Measurements from ENCODE around the gene MBNL1.

The MBNL1 gene

GRCh38 chr3:152299249-152299976 lies 30.7 kb downstream of the MBNL1 start:
- DNase-seq: no peak

GRCh38 chr3:152300029-152300731 lies 31.5 kb downstream of the MBNL1 start:
- DNase-seq: no peak

- no peak for DNase-seq
Observed at GRCh38 chr3:152301745-152302181, 33.0 kb downstream of the MBNL1 start.

- no peak for DNase-seq
Observed at GRCh38 chr3:152302521-152303021, 33.8 kb downstream of the MBNL1 start.

GRCh38 chr3:152304160-152304559 lies 35.4 kb downstream of the MBNL1 start:
- DNase-seq: no peak

GRCh38 chr3:152305075-152305474 lies 36.3 kb downstream of the MBNL1 start:
- DNase-seq: no peak

- no peak for DNase-seq
Observed at GRCh38 chr3:152307829-152308474, 39.2 kb downstream of the MBNL1 start.

- DNase-seq: no peak
Observed at GRCh38 chr3:152308475-152308844, 39.7 kb downstream of the MBNL1 start.

- DNase-seq: no peak
Observed at GRCh38 chr3:152309031-152309430, 40.3 kb downstream of the MBNL1 start.

- DNase-seq: no peak
Observed at GRCh38 chr3:152309535-152310307, 41.0 kb downstream of the MBNL1 start.

- no peak for DNase-seq
Observed at GRCh38 chr3:152313430-152313829, 44.7 kb downstream of the MBNL1 start.

GRCh38 chr3:152313914-152314313 lies 45.2 kb downstream of the MBNL1 start:
- no peak for DNase-seq

GRCh38 chr3:152314677-152315353 lies 46.1 kb downstream of the MBNL1 start:
- DNase-seq: no peak

GRCh38 chr3:152315623-152316022 lies 46.9 kb downstream of the MBNL1 start:
- no peak for DNase-seq

GRCh38 chr3:152316318-152316717 lies 47.6 kb downstream of the MBNL1 start:
- DNase-seq: no peak

GRCh38 chr3:152317184-152317583 lies 48.5 kb downstream of the MBNL1 start:
- DNase-seq: no peak

GRCh38 chr3:152317956-152318355 lies 49.2 kb downstream of the MBNL1 start:
- DNase-seq: no peak

- DNase-seq: no peak
Observed at GRCh38 chr3:152318512-152318911, 49.8 kb downstream of the MBNL1 start.

- DNase-seq: no peak
Observed at GRCh38 chr3:152319256-152319655, 50.5 kb downstream of the MBNL1 start.

- DNase-seq: no peak
Observed at GRCh38 chr3:152319831-152320617, 51.3 kb downstream of the MBNL1 start.

- no peak for DNase-seq
Observed at GRCh38 chr3:152321200-152321954, 52.6 kb downstream of the MBNL1 start.
